Trophoblast cell (in vitro differentiated cells and primary cell): ENCODE data around the gene OR2Z1.
"Not testable (repeated sequence)": the region's sequence is repeated elsewhere in the genome, so short reads cannot be mapped to it uniquely, and the experiment has no call there.

ENCODE experiments used
- DNase-seq, 2 donors: peaks; one replicate each; pipeline ENCODE4 v3.0.0-alpha.2; 2016
- H2AFZ ChIP-seq: 2 replicates; pipeline ENCODE4 v1.6.1; 2013; ENCODE audit warnings: low read length, moderate library complexity, mild to moderate bottlenecking; ENCODE audit not compliant: insufficient read depth, poor library complexity
- H2AK5ac ChIP-seq: 2 replicates; pipeline ENCODE4 v1.6.1; 2013; ENCODE audit warnings: mild to moderate bottlenecking, low read length
- H2BK120ac ChIP-seq: 2 replicates; pipeline ENCODE4 v1.6.1; 2013; ENCODE audit warnings: low read length, mild to moderate bottlenecking, moderate library complexity; ENCODE audit not compliant: insufficient read depth, poor library complexity
- H2BK12ac ChIP-seq: 2 replicates; pipeline ENCODE4 v1.6.1; 2013; ENCODE audit warnings: mild to moderate bottlenecking, low read length, moderate library complexity
- H2BK5ac ChIP-seq: 2 replicates; pipeline ENCODE4 v1.6.1; 2013; ENCODE audit warnings: low read length, low read depth, moderate library complexity, mild to moderate bottlenecking; ENCODE audit not compliant: poor library complexity
- H3K14ac ChIP-seq: 2 replicates; pipeline ENCODE4 v1.6.1; 2013; ENCODE audit warnings: mild to moderate bottlenecking, low read length
- H3K18ac ChIP-seq: 2 replicates; pipeline ENCODE4 v1.6.1; 2013; ENCODE audit warnings: mild to moderate bottlenecking, low read length
- H3K23ac ChIP-seq: 2 replicates; pipeline ENCODE4 v1.6.1; 2013; ENCODE audit warnings: low read length
- H3K27ac ChIP-seq: 2 replicates; pipeline ENCODE4 v1.5.1; 2013; ENCODE audit warnings: low read depth, mild to moderate bottlenecking, inconsistent platforms, low read length, moderate library complexity
- H3K27me3 ChIP-seq: 2 replicates; pipeline ENCODE4 v1.6.1; 2013; ENCODE audit warnings: inconsistent platforms, mild to moderate bottlenecking, low read length, moderate library complexity; ENCODE audit not compliant: insufficient read depth
- H3K36me3 ChIP-seq, 2 experiments: 1 replicate in 1 of 2; 2 replicates in 1 of 2; pipeline ENCODE4 v1.6.1; 2013; ENCODE audit warnings: low read length in 2 of 2, mild to moderate bottlenecking in 2 of 2, moderate library complexity in 1 of 2; ENCODE audit not compliant: insufficient read depth in 2 of 2, control insufficient read depth in 1 of 2
- H3K4ac ChIP-seq: 2 replicates; pipeline ENCODE4 v1.6.1; 2013; ENCODE audit warnings: low read depth, mild to moderate bottlenecking, low read length, moderate library complexity
- H3K4me1 ChIP-seq, 2 experiments: 1 replicate in 1 of 2; 2 replicates in 1 of 2; pipeline ENCODE4 v1.6.1; 2013; ENCODE audit warnings: low read length in 2 of 2, mild to moderate bottlenecking in 2 of 2, moderate library complexity in 1 of 2; ENCODE audit not compliant: insufficient read depth in 2 of 2, control insufficient read depth in 1 of 2
- H3K4me2 ChIP-seq: 2 replicates; pipeline ENCODE4 v1.6.1; 2013; ENCODE audit warnings: inconsistent platforms, mild to moderate bottlenecking, low read length, moderate library complexity
- H3K4me3 ChIP-seq: 2 replicates; pipeline ENCODE4 v1.5.1; 2013; ENCODE audit warnings: mild to moderate bottlenecking, low read depth, low read length, inconsistent platforms
- H3K79me1 ChIP-seq: one replicate; pipeline ENCODE4 v1.6.1; 2013; ENCODE audit warnings: low read length
- H3K79me2 ChIP-seq: 2 replicates; pipeline ENCODE4 v1.6.1; 2013; ENCODE audit warnings: low read length, mild to moderate bottlenecking; ENCODE audit not compliant: control insufficient read depth, insufficient read depth, poor library complexity
- H3K9ac ChIP-seq: 2 replicates; pipeline ENCODE4 v1.6.1; 2013; ENCODE audit warnings: mild to moderate bottlenecking, low read length
- H3K9me3 ChIP-seq: 2 replicates; pipeline ENCODE4 v1.6.1; 2013; ENCODE audit warnings: low read depth, mild to moderate bottlenecking, control low read depth, inconsistent platforms, low read length; ENCODE audit not compliant: insufficient read depth
- H4K12ac ChIP-seq: 2 replicates; pipeline ENCODE4 v1.6.1; 2013; ENCODE audit warnings: low read depth, mild to moderate bottlenecking, low read length, moderate library complexity
- H4K8ac ChIP-seq: 2 replicates; pipeline ENCODE4 v1.6.1; 2013; ENCODE audit warnings: low read depth, mild to moderate bottlenecking, low read length, moderate library complexity
- H4K91ac ChIP-seq: one replicate; pipeline ENCODE4 v1.6.1; 2013; ENCODE audit warnings: low read depth, mild to moderate bottlenecking, low read length, moderate library complexity
- WGBS: extraction: QIAGEN DNeasy Blood & Tissue Kit; methylation state at CpG from one replicate; pipeline ENCODE4 v1.1.7; 2013; ENCODE audit warnings: missing lambda C conversion rate; ENCODE audit not compliant: insufficient read length, insufficient coverage; ENCODE audit errors: extremely low coverage; 5-methylcytosine and 5-hydroxymethylcytosine counted together

OR2Z1 gene

GRCh38 chr19:8703223-8703622, 18.2 kb upstream of the OR2Z1 start:
- Histone ChIP-seq H4K91ac (no peak overlapping the region), H3K4me1 (no peaks in the 10 kb centered on the region), H3K23ac (no peak overlapping the region), H2BK120ac (no peak overlapping the region), H3K79me1 (no peaks in the 10 kb centered on the region), H3K18ac (no peak overlapping the region), H2AFZ (no peak overlapping the region), H4K12ac (no peak overlapping the region), H3K4me2 (no peak overlapping the region), H3K36me3 (no peaks in the 10 kb centered on the region), H2AK5ac (no peak overlapping the region), H3K4ac (no peak overlapping the region), H3K27me3 (no peaks in the 10 kb centered on the region), H3K9me3 (no peaks in the 10 kb centered on the region), H2BK5ac (no peak overlapping the region), H4K8ac (no peak overlapping the region), H3K4me3 (no peak overlapping the region), H3K14ac (no peak overlapping the region), H3K27ac (no peak overlapping the region), H2BK12ac (no peak overlapping the region), H3K9ac (no peak overlapping the region), H3K79me2 (no peaks in the 10 kb centered on the region)
- WGBS = no CpG with 5 or more reads among the region's 7 CpGs
- DNase-seq = no peak

GRCh38 chr19:8705304-8705703, 16.1 kb upstream of the OR2Z1 start:
- not testable (repeated sequence) for H3K23ac ChIP-seq, H3K79me1 ChIP-seq, H2BK12ac ChIP-seq, H3K18ac ChIP-seq, H3K9ac ChIP-seq, H4K8ac ChIP-seq, DNase-seq, H3K27me3 ChIP-seq, H2AFZ ChIP-seq, H2BK120ac ChIP-seq, H3K4ac ChIP-seq, H3K14ac ChIP-seq, H3K4me1 ChIP-seq, H3K9me3 ChIP-seq, H3K79me2 ChIP-seq, H3K4me3 ChIP-seq, H3K36me3 ChIP-seq, H4K91ac ChIP-seq, H4K12ac ChIP-seq, H3K27ac ChIP-seq, H3K4me2 ChIP-seq, H2BK5ac ChIP-seq, H2AK5ac ChIP-seq
- WGBS = no CpG with 5 or more reads among the region's 3 CpGs

- Histone ChIP-seq H3K79me1 (no peaks in the 10 kb centered on the region), H2AFZ (no peak overlapping the region), H3K9me3 (peaks cover 6% of the 10 kb centered on the region), H3K4me2 (no peak overlapping the region), H3K27me3 (no peaks in the 10 kb centered on the region), H4K91ac (no peak overlapping the region), H3K9ac (no peak overlapping the region), H3K23ac (no peak overlapping the region), H3K4me3 (no peak overlapping the region), H2AK5ac (no peak overlapping the region), H2BK120ac (no peak overlapping the region), H3K4me1 (no peaks in the 10 kb centered on the region), H2BK5ac (no peak overlapping the region), H3K18ac (no peak overlapping the region), H3K36me3 (no peaks in the 10 kb centered on the region), H2BK12ac (no peak overlapping the region), H3K14ac (no peak overlapping the region), H3K27ac (no peak overlapping the region), H4K8ac (no peak overlapping the region), H3K79me2 (no peaks in the 10 kb centered on the region), H3K4ac (no peak overlapping the region), H4K12ac (no peak overlapping the region)
- no CpG with 5 or more reads among the region's 5 CpGs for WGBS
- DNase-seq = no peak
Observed at GRCh38 chr19:8705742-8706141, 15.7 kb upstream of the OR2Z1 start.

- not testable (repeated sequence) for H2BK5ac ChIP-seq, H3K4ac ChIP-seq, H3K27ac ChIP-seq, H4K91ac ChIP-seq, H4K8ac ChIP-seq, H3K4me2 ChIP-seq, H3K18ac ChIP-seq, H4K12ac ChIP-seq, H3K23ac ChIP-seq, H3K9ac ChIP-seq, H3K4me3 ChIP-seq, H2BK12ac ChIP-seq, DNase-seq, H3K14ac ChIP-seq, H2AFZ ChIP-seq, H2AK5ac ChIP-seq, H3K27me3 ChIP-seq, H3K9me3 ChIP-seq, H3K4me1 ChIP-seq, H2BK120ac ChIP-seq, H3K36me3 ChIP-seq, H3K79me2 ChIP-seq, H3K79me1 ChIP-seq
- no CpG with 5 or more reads among the region's 7 CpGs for WGBS
Observed at GRCh38 chr19:8710337-8710736, 11.1 kb upstream of the OR2Z1 start.
